ENCODE results near the gene FOSL2.

The FOSL2 gene

GRCh38 chr2:28435241-28435640 lies 42.6 kb downstream of the FOSL2 start:
- no peak for DNase-seq

- no peak for DNase-seq
These were observed 43.2 kb downstream of the FOSL2 start for GRCh38 chr2:28435814-28436351.

- no peak for DNase-seq
These were observed 43.9 kb downstream of the FOSL2 start for GRCh38 chr2:28436525-28437051.

GRCh38 chr2:28437149-28437835 lies 44.6 kb downstream of the FOSL2 start:
- DNase-seq: no peak

- no peak for DNase-seq
These were observed 45.3 kb downstream of the FOSL2 start for GRCh38 chr2:28437918-28438317.

- DNase-seq: no peak
These were observed 45.9 kb downstream of the FOSL2 start for GRCh38 chr2:28438532-28439063.

GRCh38 chr2:28439127-28439526 lies 46.5 kb downstream of the FOSL2 start:
- DNase-seq: no peak

GRCh38 chr2:28439763-28440162 lies 47.1 kb downstream of the FOSL2 start:
- no peak for DNase-seq

GRCh38 chr2:28442328-28442727 lies 49.7 kb downstream of the FOSL2 start:
- no peak for DNase-seq

GRCh38 chr2:28444956-28445355 lies 52.3 kb downstream of the FOSL2 start:
- DNase-seq: no peak

GRCh38 chr2:28445448-28446258 lies 53.0 kb downstream of the FOSL2 start:
- no peak for DNase-seq

GRCh38 chr2:28446531-28446930 lies 53.9 kb downstream of the FOSL2 start:
- no peak for DNase-seq

GRCh38 chr2:28447086-28447485 lies 54.4 kb downstream of the FOSL2 start:
- DNase-seq: no peak

GRCh38 chr2:28447943-28448792 lies 55.5 kb downstream of the FOSL2 start:
- no peak for DNase-seq

GRCh38 chr2:28448793-28449100 lies 56.1 kb downstream of the FOSL2 start:
- no peak for DNase-seq

GRCh38 chr2:28449126-28449487 lies 56.4 kb downstream of the FOSL2 start:
- no peak for DNase-seq

- DNase-seq: no peak
These were observed 57.1 kb downstream of the FOSL2 start for GRCh38 chr2:28449488-28450395.

- DNase-seq: no peak
These were observed 58.4 kb downstream of the FOSL2 start for GRCh38 chr2:28450901-28451565.

GRCh38 chr2:28451793-28452533 lies 59.3 kb downstream of the FOSL2 start:
- DNase-seq: no peak

GRCh38 chr2:28452534-28453081 lies 60.0 kb downstream of the FOSL2 start:
- DNase-seq: peak; percentile 63
